ENCODE results near the gene TRNAU1AP.
"Not testable (repeated sequence)": the region's sequence is repeated elsewhere in the genome, so short reads cannot be mapped to it uniquely, and the experiment has no call there.

Gene TRNAU1AP

DNA sequence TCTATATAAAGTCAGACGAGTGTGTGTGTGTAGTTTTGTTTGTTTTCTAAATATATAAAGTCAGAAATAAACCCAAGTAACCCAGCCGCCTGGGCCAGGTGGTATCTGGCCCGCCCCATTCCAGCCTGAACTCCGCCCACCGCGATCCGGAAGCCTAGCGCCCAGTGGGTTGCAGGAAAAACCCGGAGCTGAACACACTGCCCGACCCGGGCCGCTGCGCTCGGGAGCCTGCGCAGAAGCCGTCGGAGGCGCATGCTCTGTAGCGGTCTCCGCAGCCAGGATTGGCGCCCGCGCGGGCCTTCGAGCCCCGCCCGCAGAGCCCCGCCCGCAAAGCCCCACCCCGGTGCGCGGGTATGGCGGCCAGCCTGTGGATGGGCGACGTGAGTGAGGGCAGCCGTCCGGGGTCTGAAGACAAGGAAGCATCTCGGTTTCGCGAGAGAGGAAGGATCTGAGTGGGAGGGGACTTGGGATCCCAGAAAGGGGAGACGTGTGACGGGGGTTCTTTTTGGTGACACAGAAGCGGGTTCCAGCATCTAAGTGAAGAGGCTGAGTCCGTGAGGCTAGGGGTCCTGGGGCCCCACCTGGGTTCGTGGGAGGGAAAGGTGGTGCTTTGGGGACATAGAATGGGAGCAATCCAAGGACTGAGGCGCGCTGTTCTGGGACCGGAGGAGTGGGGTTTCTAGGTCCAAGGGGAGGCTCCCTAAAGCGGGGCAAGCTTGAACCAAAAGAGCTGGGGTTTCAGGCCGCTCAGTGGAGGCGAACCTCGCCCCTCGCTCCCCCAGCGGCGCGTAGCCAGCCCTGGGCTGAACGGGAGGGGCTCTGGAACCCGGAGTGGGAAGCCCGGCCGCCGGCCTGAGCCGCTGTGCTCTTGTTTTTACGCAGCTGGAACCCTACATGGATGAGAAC is at the start of gene TRNAU1AP:
Gene TRNAU1AP (plus strand): TSS at position 328 of the 906 bp plus-strand sequence. CDS start 26 bp downstream, at position 354.
- DNase-seq (ENCODE audit: low spot score): peak; percentile 83

DNA sequence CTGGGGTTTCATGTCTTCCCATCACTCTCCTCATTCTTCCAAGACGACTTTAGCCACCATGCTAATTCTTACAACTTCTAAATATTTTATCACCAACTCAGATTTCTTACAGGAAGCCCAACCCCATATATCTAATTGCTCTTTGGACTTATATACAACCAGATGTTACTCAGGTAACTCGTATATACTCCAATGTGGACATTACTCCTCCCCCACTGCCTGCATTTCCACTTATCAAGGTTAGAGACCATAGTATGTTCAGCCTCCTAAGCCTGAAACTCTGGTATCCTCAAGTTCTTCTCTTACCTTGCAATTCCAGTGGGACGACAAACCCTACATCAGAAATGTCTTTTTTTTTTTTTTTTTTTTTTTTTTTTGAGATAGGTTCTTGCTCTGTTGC is 49.8 kb upstream of the TRNAU1AP start:
- DNase-seq (ENCODE audit: low spot score): no peak

GRCh38 chr1:28505406-28506187 is 47.3 kb upstream of the TRNAU1AP start, which contains the start of gene RCC1:
Gene RCC1, plus strand, starts transcription at chr1:28506043. Its CDS starts 23,824 bp downstream, at chr1:28529867.
- DNase-seq (ENCODE audit: low spot score): peak; percentile 90

GRCh38 chr1:28506907-28507246 is 46.0 kb upstream of the TRNAU1AP start:
- no peak for DNase-seq (ENCODE audit: low spot score)

DNA sequence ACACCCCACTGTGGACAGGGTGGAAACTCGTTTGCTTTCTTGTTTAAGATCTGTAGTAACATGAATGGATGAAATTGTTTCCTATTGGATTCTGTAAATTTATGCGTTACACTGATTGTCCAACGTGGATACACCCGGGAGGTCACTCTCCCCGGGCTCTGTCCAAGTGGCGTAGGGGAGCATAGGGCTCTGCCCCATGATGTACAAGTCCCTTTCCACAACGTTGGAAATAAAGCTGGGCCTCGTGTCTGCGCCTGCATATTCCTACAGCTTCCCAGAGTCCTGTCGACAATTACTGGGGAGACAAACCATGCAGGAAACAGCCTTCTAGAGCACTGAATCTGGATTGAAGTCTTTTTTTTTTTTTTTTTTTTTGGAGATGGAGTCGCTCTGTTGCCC is 45.6 kb upstream of the TRNAU1AP start:
- no peak for DNase-seq (ENCODE audit: low spot score)

GRCh38 chr1:28507646-28508434 is 45.0 kb upstream of the TRNAU1AP start:
- no peak for DNase-seq (ENCODE audit: low spot score)

DNA sequence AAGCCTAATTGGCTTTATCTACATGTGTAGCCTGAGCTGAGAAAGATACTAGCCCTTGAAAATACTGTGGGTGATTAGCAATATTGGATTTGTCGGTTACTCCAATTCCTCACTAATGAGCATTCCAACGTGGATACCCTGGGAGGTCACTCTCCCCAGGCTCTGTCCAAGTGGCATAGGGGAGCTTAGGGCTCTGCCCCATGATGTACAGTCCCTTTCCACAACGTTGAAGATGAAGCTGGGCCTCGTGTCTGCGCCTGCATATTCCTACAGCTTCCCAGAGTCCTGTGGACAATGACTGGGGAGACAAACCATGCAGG is 44.5 kb upstream of the TRNAU1AP start:
- DNase-seq (ENCODE audit: low spot score): no peak

DNA sequence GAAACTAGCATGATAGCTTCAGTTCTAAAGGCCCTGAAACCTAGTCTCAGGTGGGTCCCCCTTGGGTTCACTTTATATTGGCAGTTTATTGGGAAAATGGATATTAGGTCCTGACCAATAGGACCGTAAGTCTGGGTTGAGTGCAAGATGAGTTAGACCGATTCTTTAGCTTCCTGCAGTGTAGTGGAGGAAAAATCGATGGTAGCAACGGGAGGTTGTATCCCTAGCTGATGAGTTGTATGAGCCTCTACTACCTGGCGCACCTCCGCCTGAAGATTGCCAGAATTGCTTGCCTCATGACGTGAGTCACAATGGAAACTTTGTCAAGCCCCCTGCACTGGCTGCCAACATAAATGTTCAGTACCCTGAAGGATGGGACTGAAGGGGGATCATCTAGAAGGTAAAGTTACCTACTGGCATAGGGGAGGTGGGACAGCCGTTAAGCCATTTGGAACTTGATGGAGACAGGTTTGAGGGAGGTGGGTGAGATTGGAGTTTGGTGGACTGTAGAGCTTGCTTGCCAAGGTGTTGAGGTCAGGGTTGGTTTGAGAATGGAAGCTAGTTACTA is 43.1 kb upstream of the TRNAU1AP start:
- DNase-seq (ENCODE audit: low spot score): no peak

GRCh38 chr1:28510273-28510969 is 42.5 kb upstream of the TRNAU1AP start:
- no peak for DNase-seq (ENCODE audit: low spot score)

- DNase-seq (ENCODE audit: low spot score): no peak
These were observed 41.9 kb upstream of the TRNAU1AP start for GRCh38 chr1:28510970-28511440.

GRCh38 chr1:28512058-28512611 is 40.8 kb upstream of the TRNAU1AP start:
- DNase-seq (ENCODE audit: low spot score): no peak

- DNase-seq (ENCODE audit: low spot score): not testable (repeated sequence)
These were observed 38.4 kb upstream of the TRNAU1AP start for GRCh38 chr1:28514445-28514933.

DNA sequence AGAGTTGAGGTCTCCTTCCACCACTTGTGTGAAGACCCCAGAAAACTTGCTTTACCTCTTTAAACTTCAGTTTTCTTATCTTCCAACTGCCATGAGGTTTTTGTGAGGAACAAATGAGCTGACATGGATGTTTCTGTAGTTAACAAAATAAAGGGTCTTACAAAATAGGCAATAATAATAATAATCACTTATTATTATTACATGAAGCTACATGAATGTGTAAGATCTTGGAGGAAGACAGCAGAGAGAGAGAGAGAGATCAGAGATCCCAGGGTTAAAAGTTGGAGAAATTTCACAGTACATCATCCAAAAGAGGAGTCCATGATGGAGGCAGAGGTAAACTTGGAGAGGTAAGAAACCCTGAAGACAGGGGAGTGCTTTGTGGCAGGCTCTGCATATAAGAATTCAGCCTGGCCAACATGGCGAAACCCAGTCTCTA is 36.3 kb upstream of the TRNAU1AP start:
- no peak for DNase-seq (ENCODE audit: low spot score)

DNA sequence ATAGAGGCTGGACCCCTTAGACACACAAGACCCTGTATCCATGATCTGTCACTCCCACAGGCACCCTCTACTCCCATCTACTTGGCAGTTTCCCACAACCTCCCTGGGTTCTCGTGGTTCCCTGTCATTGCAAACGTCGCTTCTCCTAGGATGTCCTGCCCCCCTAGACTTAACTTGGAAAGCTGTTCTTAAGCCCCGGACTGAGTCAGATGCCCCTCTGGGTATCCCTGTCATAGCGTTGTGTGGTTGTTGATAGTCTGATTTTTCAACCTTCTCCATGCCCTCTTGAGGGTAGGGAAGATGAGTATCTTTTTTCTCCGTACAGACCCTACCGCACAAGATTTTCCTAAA is 35.3 kb upstream of the TRNAU1AP start:
- no peak for DNase-seq (ENCODE audit: low spot score)

DNA sequence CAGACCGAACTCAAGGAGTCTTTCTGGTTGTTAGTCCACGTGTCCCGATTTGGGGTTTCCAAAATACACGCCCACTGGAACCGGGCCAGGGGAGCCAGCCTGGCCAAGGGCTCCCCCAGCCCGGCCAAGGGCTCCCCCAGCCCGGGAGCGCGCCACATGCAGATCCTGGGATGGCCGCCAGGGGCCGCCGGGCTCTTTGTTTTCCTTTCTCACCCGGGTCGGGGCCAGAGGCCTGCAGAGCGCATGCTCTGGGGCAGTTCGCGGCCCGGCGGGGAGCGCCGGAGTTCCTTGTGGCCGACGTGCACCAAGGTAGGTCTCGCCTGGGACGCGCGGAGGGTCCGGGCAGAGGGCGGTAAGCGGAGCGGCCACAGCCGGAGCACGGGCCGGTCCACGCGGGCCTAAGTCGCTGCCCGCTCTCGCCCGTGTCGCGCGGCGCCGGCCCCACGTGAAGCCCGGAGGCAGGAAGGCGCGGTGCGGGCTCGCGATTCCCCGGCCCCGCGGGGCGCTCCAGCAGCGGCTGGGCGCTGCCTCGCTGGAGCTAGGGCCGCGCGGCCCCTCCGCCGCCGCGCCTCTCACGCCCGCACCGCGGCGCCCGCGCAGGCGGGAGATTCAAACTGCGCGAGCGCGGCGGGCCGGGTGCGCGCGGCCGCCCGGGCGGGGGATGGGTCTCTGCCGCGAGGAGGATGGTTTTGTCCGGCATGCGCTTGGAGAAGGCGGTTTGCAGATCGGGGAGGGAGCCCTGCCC is 34.7 kb upstream of the TRNAU1AP start:
- peak; percentile 89 for DNase-seq (ENCODE audit: low spot score)

- peak; percentile 55 for DNase-seq (ENCODE audit: low spot score)
These were observed 34.0 kb upstream of the TRNAU1AP start for GRCh38 chr1:28518745-28519341.

DNA sequence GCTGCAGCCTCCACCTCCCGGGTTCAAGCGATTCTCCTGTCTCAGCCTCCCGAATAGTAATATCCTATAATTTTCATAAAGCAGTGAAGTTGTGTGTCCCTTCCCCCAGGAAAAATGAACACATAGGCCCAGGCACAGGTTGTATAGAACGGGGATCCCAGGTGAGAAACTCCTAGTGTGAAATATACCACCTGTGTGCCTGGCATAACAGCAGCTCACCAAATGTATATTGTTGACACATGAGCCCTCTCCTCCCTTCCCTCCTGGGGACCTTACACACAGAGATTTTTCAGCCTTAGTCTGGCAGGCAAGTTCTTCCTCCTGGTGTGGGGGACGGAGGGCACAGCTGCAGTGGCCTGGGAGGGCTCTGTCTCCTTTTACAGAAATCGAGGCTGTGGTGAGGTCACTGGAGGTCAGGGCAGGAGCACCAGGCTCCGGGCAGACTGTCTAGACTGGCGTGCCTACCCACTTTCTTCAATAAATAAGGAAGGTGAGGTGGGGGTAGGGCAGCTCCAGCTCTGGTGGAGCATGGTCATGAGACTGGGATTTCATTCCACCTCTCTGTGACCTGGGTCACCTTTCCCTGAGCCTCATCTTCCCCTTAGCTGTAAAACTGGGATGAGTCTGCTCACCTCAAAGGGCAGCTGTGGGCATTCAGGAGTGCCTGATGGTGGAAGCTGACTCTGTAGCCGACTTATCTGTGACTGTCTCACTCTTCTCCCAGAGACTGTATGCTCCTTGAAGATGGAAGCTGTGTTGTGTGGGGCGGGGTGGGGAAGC is 32.7 kb upstream of the TRNAU1AP start:
- DNase-seq (ENCODE audit: low spot score): no peak

- not testable (repeated sequence) for DNase-seq (ENCODE audit: low spot score)
These were observed 32.1 kb upstream of the TRNAU1AP start for GRCh38 chr1:28520796-28521195.

All from HuH-7.5 (cell line).